Mucosa of descending colon (tissue), 3 donors: ENCODE results near the gene SIAH2. TPM values are rescaled to one million over a fixed set of nuclear protein-coding genes. Genes with fewer than 3 reads are reported as not detected.

ENCODE experiments used
- ATAC-seq: fragments of 200-7000 bp; cut with Tn5 transposase; one replicate; pipeline ENCODE4 v1.9.1; 2020; ENCODE audit warnings: mild to moderate bottlenecking, moderate library complexity
- DNase-seq, 3 donors: peaks; one replicate each; pipeline ENCODE4 v3.0.0-alpha.2; 2020
- H3K36me3 ChIP-seq: fragments of 200-600 bp; one replicate; pipeline ENCODE4 v1.8.0; 2021; ENCODE audit warnings: low read depth, mild to moderate bottlenecking
- H3K4me1 ChIP-seq: fragments of 200-600 bp; one replicate; pipeline ENCODE4 v1.8.0; 2021; ENCODE audit warnings: low read depth, mild to moderate bottlenecking
- H3K4me3 ChIP-seq: fragments of 200-600 bp; one replicate; pipeline ENCODE4 v1.8.0; 2021; ENCODE audit warnings: mild to moderate bottlenecking
- H3K9me3 ChIP-seq: fragments of 200-600 bp; one replicate; pipeline ENCODE4 v1.8.0; 2021; ENCODE audit warnings: mild to moderate bottlenecking
- intact Hi-C, 2 donors: fragments of 100-400 bp; cut with DNase I in 1 of 2; cut with micrococcal nuclease in 1 of 2; formaldehyde crosslinking; loops; one replicate each; pipeline versions ENCODE4 v1.11.0 to v1.11.1; 2022; cut with DNase I, micrococcal nuclease
- total RNA-seq, 3 donors: library from RNA; stranded (reverse); fragmentation: NEBNext Ultra II Directional in 2 of 3; extraction: Animal tissue kit (Norgen Biotek cat#: 25700) in 2 of 3; gene quantifications; one replicate each; pipeline versions ENCODE4 v1.2.1 to v1.2.4, GENCODE V29; 2021 to 2023
- TF ChIP-seq, protein P1 (sequence below): fragments of 200-600 bp; IDR thresholded peaks from one replicate; pipeline ENCODE4 v1.8.0; 2022; ENCODE audit warnings: antibody characterized with exemption, mild to moderate bottlenecking
- donor health status: DM: no; HTN: no; CAD: no; lungs with moderate emphysema.
- donor health status: DM: no; HTN: no; CAD: no.
- donor health status: DM: no; HTN: yes; CAD: no.

SIAH2 gene
- total RNA-seq, 3 donors from 2014 or later, result 17.2 to 31.8 (median 23.5) TPM

DNA sequence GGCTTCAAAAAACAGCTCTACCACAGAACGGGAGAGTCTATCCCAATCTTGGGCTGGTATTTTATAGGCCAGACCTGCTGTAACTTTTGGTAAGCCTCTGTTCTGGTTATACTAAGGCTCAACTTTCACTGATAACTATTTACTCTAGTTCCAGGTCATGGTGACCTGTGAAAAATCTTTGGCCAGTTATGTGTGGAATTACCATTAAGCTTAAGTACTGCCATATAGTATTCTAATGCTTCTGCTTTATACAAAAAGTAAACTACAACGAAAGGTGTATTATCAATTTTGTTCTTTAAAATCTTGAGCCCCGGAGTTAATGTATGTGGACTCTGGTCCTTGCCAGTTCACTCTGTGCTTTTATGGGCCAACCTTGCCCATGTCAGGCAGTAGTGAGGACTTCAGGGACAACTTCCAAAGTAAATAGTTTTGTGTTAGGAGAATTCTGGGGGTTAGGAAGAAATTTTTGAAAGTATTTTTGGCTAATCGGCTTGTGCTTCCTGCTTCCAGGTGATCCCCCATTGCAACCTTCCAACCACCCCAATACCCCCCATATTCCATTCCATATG lies 6.4 kb downstream of the SIAH2 start:
- Histone ChIP-seq H3K9me3 (no peaks in the 10 kb centered on the region), H3K4me1 (peaks cover 77% of the 10 kb centered on the region), H3K4me3 (no peak overlapping the region), H3K36me3 (no peaks in the 10 kb centered on the region)
- intact Hi-C loops, result no loop called here
- DNase-seq (peak in 1 of 3 donors; percentile 54), ATAC-seq (peak; percentile 56)
- TF ChIP-seq, protein P1, sequence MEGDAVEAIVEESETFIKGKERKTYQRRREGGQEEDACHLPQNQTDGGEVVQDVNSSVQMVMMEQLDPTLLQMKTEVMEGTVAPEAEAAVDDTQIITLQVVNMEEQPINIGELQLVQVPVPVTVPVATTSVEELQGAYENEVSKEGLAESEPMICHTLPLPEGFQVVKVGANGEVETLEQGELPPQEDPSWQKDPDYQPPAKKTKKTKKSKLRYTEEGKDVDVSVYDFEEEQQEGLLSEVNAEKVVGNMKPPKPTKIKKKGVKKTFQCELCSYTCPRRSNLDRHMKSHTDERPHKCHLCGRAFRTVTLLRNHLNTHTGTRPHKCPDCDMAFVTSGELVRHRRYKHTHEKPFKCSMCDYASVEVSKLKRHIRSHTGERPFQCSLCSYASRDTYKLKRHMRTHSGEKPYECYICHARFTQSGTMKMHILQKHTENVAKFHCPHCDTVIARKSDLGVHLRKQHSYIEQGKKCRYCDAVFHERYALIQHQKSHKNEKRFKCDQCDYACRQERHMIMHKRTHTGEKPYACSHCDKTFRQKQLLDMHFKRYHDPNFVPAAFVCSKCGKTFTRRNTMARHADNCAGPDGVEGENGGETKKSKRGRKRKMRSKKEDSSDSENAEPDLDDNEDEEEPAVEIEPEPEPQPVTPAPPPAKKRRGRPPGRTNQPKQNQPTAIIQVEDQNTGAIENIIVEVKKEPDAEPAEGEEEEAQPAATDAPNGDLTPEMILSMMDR, result no peak

DNA sequence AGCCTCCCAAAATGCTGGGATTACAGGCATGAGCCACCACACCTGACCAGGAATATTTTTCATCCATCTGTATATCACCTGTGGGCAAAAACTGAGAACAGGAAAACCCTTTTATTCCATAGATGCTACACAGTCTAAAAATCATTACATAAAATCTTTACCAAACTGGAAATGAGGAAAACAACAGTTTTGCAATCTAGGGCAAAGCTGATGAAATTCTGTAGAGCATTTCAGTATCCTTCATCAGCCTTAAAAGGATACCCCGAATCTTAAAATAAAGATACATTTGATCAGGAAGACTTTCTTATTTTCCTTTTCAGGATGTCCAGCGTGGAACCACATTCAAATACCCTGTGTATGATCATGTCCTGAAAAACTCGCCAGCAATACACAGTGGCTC lies 7.1 kb downstream of the SIAH2 start:
- no peak for ATAC-seq
- Histone ChIP-seq H3K4me1 (peaks cover 77% of the 10 kb centered on the region), H3K36me3 (no peaks in the 10 kb centered on the region), H3K4me3 (no peak overlapping the region), H3K9me3 (no peaks in the 10 kb centered on the region)
- intact Hi-C loops, result no loop called here
- DNase-seq, result no peak
- TF ChIP-seq, protein P1, result no peak

DNA sequence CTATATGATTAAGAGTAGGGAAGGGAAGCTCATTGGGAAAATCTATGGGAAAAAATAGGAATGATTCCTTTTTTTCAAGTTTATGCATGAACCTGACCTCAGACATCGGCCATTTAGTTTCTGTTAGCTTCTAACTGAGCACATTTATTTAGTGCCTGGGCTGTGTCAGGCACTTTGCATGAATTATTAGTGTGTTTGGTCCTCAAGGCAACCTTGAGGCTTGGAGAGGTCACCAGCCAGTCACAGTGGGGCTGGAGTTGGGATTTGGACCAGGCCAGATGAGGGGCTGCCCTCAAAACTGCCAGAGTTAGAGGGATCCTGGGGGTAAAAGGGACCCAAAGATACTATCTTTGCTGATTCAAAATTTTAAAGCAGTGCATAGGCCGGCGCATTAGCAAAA lies 8.1 kb downstream of the SIAH2 start:
- Histone ChIP-seq H3K9me3 (no peaks in the 10 kb centered on the region), H3K4me1 (peaks cover 75% of the 10 kb centered on the region), H3K36me3 (no peaks in the 10 kb centered on the region), H3K4me3 (no peak overlapping the region)
- ATAC-seq (no peak), DNase-seq (no peak)
- intact Hi-C loops, result no loop called here
- TF ChIP-seq, protein P1, result no peak

GRCh38 chr3:150751781-150752263 lies 11.1 kb downstream of the SIAH2 start:
- Histone ChIP-seq H3K4me3 (no peak overlapping the region), H3K9me3 (no peaks in the 10 kb centered on the region), H3K36me3 (no peaks in the 10 kb centered on the region), H3K4me1 (peaks cover 70% of the 10 kb centered on the region)
- TF ChIP-seq, protein P1, result no peak
- DNase-seq (peak in 1 of 3 donors; percentile 77), ATAC-seq (peak; percentile 88)
- intact Hi-C loops, result no loop called here

- no peaks in the 10 kb centered on the region for H3K36me3 ChIP-seq
- H3K9me3 ChIP-seq, result no peaks in the 10 kb centered on the region
- DNase-seq, result no peak
- H3K4me3 ChIP-seq, result no peak overlapping the region
- TF ChIP-seq, protein P1, result no peak
- H3K4me1 ChIP-seq, result peaks cover 72% of the 10 kb centered on the region
- intact Hi-C loops, result no loop called here
- ATAC-seq, result no peak
Measured at GRCh38 chr3:150749255-150749654, 13.7 kb downstream of the SIAH2 start.

GRCh38 chr3:150748684-150749047 lies 14.3 kb downstream of the SIAH2 start:
- no peaks in the 10 kb centered on the region for H3K9me3 ChIP-seq
- H3K4me1 ChIP-seq, result peaks cover 73% of the 10 kb centered on the region
- DNase-seq (no peak), ATAC-seq (no peak)
- TF ChIP-seq, protein P1, result no peak
- H3K36me3 ChIP-seq, result no peaks in the 10 kb centered on the region
- intact Hi-C loops, result no loop called here
- no peak overlapping the region for H3K4me3 ChIP-seq
